ENCODE data around the gene RIPK4.

Gene RIPK4

GRCh38 chr21:41745971-41746743, 20.7 kb downstream of the RIPK4 start:
- Histone ChIP-seq H3K4me3 (ENCODE audit: low read depth, low read length) (no peak overlapping the region), H3K36me3 (no peaks in the 10 kb centered on the region), H3K27me3 (peaks cover 4% of the 10 kb centered on the region; the same call in 1 of the 2 replicates), H3K4me1 (no peaks in the 10 kb centered on the region), H3K9me3 (no peaks in the 10 kb centered on the region)
- DNase-seq = no peak
- no peak for TF ChIP-seq CTCF (IDR thresholded peaks at IDR 0.05; ENCODE audit: low read depth, low read length)

- peaks cover 4% of the 10 kb centered on the region; the same call in 1 of the 2 replicates for H3K27me3 ChIP-seq
- no peaks in the 10 kb centered on the region for H3K4me1 ChIP-seq
- H3K9me3 ChIP-seq = no peaks in the 10 kb centered on the region
- TF ChIP-seq CTCF (IDR thresholded peaks at IDR 0.05; ENCODE audit: low read depth, low read length) = no peak
- H3K36me3 ChIP-seq = no peaks in the 10 kb centered on the region
- H3K4me3 ChIP-seq (ENCODE audit: low read depth, low read length) = no peak overlapping the region
- DNase-seq = no peak
Measured at GRCh38 chr21:41745026-41745820, 21.6 kb downstream of the RIPK4 start.

GRCh38 chr21:41744028-41744930, 22.6 kb downstream of the RIPK4 start:
- no peaks in the 10 kb centered on the region for H3K36me3 ChIP-seq
- H3K9me3 ChIP-seq = no peaks in the 10 kb centered on the region
- H3K4me1 ChIP-seq = no peaks in the 10 kb centered on the region
- no peak for DNase-seq
- H3K4me3 ChIP-seq (ENCODE audit: low read depth, low read length) = no peak overlapping the region
- no peaks in the 10 kb centered on the region; the same call in 1 of the 2 replicates for H3K27me3 ChIP-seq
- TF ChIP-seq CTCF (IDR thresholded peaks at IDR 0.05; ENCODE audit: low read depth, low read length) = no peak

- H3K36me3 ChIP-seq = no peaks in the 10 kb centered on the region
- H3K9me3 ChIP-seq = no peaks in the 10 kb centered on the region
- no peak for DNase-seq
- no peak for TF ChIP-seq CTCF (IDR thresholded peaks at IDR 0.05; ENCODE audit: low read depth, low read length)
- no peaks in the 10 kb centered on the region; the same call in 1 of the 2 replicates for H3K27me3 ChIP-seq
- H3K4me3 ChIP-seq (ENCODE audit: low read depth, low read length) = no peak overlapping the region
- no peaks in the 10 kb centered on the region for H3K4me1 ChIP-seq
Measured at GRCh38 chr21:41743321-41744027, 23.4 kb downstream of the RIPK4 start.

GRCh38 chr21:41742073-41742875, 24.6 kb downstream of the RIPK4 start:
- no peaks in the 10 kb centered on the region for H3K36me3 ChIP-seq
- no peaks in the 10 kb centered on the region for H3K4me1 ChIP-seq
- TF ChIP-seq CTCF (IDR thresholded peaks at IDR 0.05; ENCODE audit: low read depth, low read length) = no peak
- H3K9me3 ChIP-seq = no peaks in the 10 kb centered on the region
- DNase-seq = no peak
- no peaks in the 10 kb centered on the region; the same call in 1 of the 2 replicates for H3K27me3 ChIP-seq
- H3K4me3 ChIP-seq (ENCODE audit: low read depth, low read length) = no peak overlapping the region
